Gastroesophageal sphincter (tissue), 4 donors: ENCODE measurements around the gene PDCL3. TPM values are rescaled to one million over a fixed set of nuclear protein-coding genes. Genes with fewer than 3 reads are reported as not detected.

Experiments
- ATAC-seq: fragments of 150-250 bp; one replicate; pipeline ENCODE4 v1.9.1; 2016; ENCODE audit warnings: mild to moderate bottlenecking, moderate library complexity
- H3K27ac ChIP-seq, 4 donors: fragments of 200-600 bp; sonication (generic) in 3 of 4; 1 replicate in 3 of 4; 2 replicates in 1 of 4; pipeline ENCODE4 v1.5.1; 2016 to 2019
- H3K27me3 ChIP-seq: fragments of 200-600 bp; sonication (generic); one replicate; pipeline ENCODE4 v1.5.1; 2019
- H3K36me3 ChIP-seq, 2 donors: fragments of 200-600 bp; sonication (generic); one replicate each; pipeline ENCODE4 v1.5.1; 2019; ENCODE audit warnings: control low read depth in 1 of 2
- H3K4me1 ChIP-seq, 3 donors: fragments of 200-600 bp; sonication (generic); 1 replicate in 2 of 3; 2 replicates in 1 of 3; pipeline ENCODE4 v1.5.1; 2016 to 2019; ENCODE audit warnings: control low read depth in 2 of 3
- H3K4me3 ChIP-seq, 2 donors: fragments of 200-600 bp; sonication (generic); one replicate each; pipeline ENCODE4 v1.5.1; 2019; ENCODE audit warnings: mild to moderate bottlenecking in 1 of 2, moderate library complexity in 1 of 2
- H3K9me3 ChIP-seq, 3 donors: fragments of 200-600 bp; sonication (generic); one replicate each; pipeline ENCODE4 v1.5.1; 2017 to 2019; ENCODE audit warnings: control low read depth in 2 of 3
- EP300 ChIP-seq: sonication (generic); formaldehyde crosslinking; IDR thresholded peaks from one replicate; pipeline ENCODE4 v1.6.1; 2017; ENCODE audit warnings: antibody characterized with exemption, mild to moderate bottlenecking
- POLR2A ChIP-seq, 2 donors: fragments of 450-650 bp; IDR thresholded peaks; one replicate each; pipeline ENCODE4 v1.6.1; 2017; ENCODE audit warnings: antibody characterized with exemption in 2 of 2, mild to moderate bottlenecking in 2 of 2, moderate library complexity in 1 of 2
- POLR2AphosphoS5 ChIP-seq: sonication (generic); formaldehyde crosslinking; IDR thresholded peaks from one replicate; pipeline ENCODE4 v1.6.1; 2017; ENCODE audit warnings: antibody characterized with exemption
- WGBS, 2 donors: methylation state at CpG; one replicate each; pipeline ENCODE4 v1.1.5; 2018; ENCODE audit warnings: low coverage in 1 of 2; 5-methylcytosine and 5-hydroxymethylcytosine counted together
- small RNA-seq, 4 donors: library from RNA; depleted of rRNA; stranded (forward); fragments of <200 nt; gene quantifications; one replicate each; pipeline ENCODE3, GENCODE V24; 2016
- total RNA-seq, 4 donors: library from RNA; depleted of rRNA; stranded (reverse); fragments of >200 nt; gene quantifications; one replicate each; pipeline ENCODE4 v1.1.0, GENCODE V29; 2016
- TF ChIP-seq, protein P1 (sequence below), 4 experiments: fragments of 200-600 bp in 2 of 4; fragments of 450-650 bp in 2 of 4; sonication (generic) in 1 of 4; IDR thresholded peaks; one replicate each; pipeline ENCODE4 v1.5.1; 2017 to 2019; ENCODE audit warnings: antibody characterized with exemption in 4 of 4, mild to moderate bottlenecking in 2 of 4, moderate library complexity in 2 of 4

PDCL3 gene
- total RNA-seq, 4 donors from 2014 or later = 20.5 to 63.8 (median 42.5) TPM

- Histone ChIP-seq H3K4me1 (peaks cover 0 to 13% (median 0%) of the 10 kb centered on the region in 3 donors), H3K4me3 (no peak overlapping the region), H3K36me3 (no peaks in the 10 kb centered on the region), H3K9me3 (no peaks in the 10 kb centered on the region), H3K27ac (no peak overlapping the region), H3K27me3 (no peaks in the 10 kb centered on the region)
- TF ChIP-seq, protein P1, sequence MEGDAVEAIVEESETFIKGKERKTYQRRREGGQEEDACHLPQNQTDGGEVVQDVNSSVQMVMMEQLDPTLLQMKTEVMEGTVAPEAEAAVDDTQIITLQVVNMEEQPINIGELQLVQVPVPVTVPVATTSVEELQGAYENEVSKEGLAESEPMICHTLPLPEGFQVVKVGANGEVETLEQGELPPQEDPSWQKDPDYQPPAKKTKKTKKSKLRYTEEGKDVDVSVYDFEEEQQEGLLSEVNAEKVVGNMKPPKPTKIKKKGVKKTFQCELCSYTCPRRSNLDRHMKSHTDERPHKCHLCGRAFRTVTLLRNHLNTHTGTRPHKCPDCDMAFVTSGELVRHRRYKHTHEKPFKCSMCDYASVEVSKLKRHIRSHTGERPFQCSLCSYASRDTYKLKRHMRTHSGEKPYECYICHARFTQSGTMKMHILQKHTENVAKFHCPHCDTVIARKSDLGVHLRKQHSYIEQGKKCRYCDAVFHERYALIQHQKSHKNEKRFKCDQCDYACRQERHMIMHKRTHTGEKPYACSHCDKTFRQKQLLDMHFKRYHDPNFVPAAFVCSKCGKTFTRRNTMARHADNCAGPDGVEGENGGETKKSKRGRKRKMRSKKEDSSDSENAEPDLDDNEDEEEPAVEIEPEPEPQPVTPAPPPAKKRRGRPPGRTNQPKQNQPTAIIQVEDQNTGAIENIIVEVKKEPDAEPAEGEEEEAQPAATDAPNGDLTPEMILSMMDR (IDR thresholded peaks at IDR 0.05) = no peak
- no peak for TF ChIP-seq EP300
- no peak for TF ChIP-seq POLR2AphosphoS5
- TF ChIP-seq POLR2A (IDR thresholded peaks at IDR 0.05) = no peak
- WGBS, 2 donors = 49 to 61% methylated on average over 5 to 6 of the region's 6 CpGs
- ATAC-seq = no peak
Observed at GRCh38 chr2:100625717-100626116, 62.9 kb downstream of the PDCL3 start.

Small RNAs within 50 kb of the gene (small RNA-seq; reads per million reads assigned to genes)
- 0 reads per million in 4 donors for gene HMGN2P22

Other genes with a start within 250 kb of the PDCL3 start
- 10 to 100 TPM; 23.8 to 74.6 (median 51.0) TPM for gene LONRF2, start 240.5 kb upstream of the PDCL3 start, total RNA-seq
- gene CHST10, start 145.3 kb upstream of the PDCL3 start, total RNA-seq = 10 to 100 TPM; 10.6 to 21.9 (median 13.3) TPM
- gene NMS, start 92.5 kb upstream of the PDCL3 start, total RNA-seq = not detected